Skeletal muscle tissue (tissue), 4 donors: Measurements from ENCODE around the gene HEPHL1. TPM values are rescaled to one million over a fixed set of nuclear protein-coding genes. Genes with fewer than 3 reads are reported as not detected.

ENCODE experiments used
- H3K27ac ChIP-seq: one replicate; pipeline ENCODE4 v1.7.0; 2013; ENCODE audit warnings: mild to moderate bottlenecking, low read depth, low read length, inconsistent platforms
- H3K27me3 ChIP-seq, 3 donors: one replicate each; pipeline ENCODE4 v1.7.0; 2013; ENCODE audit warnings: low read length in 3 of 3; ENCODE audit not compliant: control insufficient read depth in 3 of 3, insufficient read depth in 3 of 3
- H3K36me3 ChIP-seq, 3 donors: one replicate each; pipeline ENCODE4 v1.7.0; 2013; ENCODE audit warnings: low read length in 3 of 3; ENCODE audit not compliant: control insufficient read depth in 3 of 3, insufficient read depth in 3 of 3
- H3K4me1 ChIP-seq, 3 donors: one replicate each; pipeline ENCODE4 v1.7.0; 2013; ENCODE audit warnings: low read length in 3 of 3, mild to moderate bottlenecking in 3 of 3; ENCODE audit not compliant: control insufficient read depth in 3 of 3, insufficient read depth in 3 of 3
- H3K4me3 ChIP-seq, 3 donors: one replicate each; pipeline ENCODE4 v1.7.0; 2013; ENCODE audit warnings: low read length in 3 of 3
- H3K9ac ChIP-seq, 3 donors: one replicate each; pipeline ENCODE4 v1.7.0; 2013; ENCODE audit warnings: low read length in 3 of 3, mild to moderate bottlenecking in 3 of 3, moderate library complexity in 2 of 3, low read depth in 1 of 3
- H3K9me3 ChIP-seq, 3 donors: one replicate each; pipeline ENCODE4 v1.7.0; 2013; ENCODE audit warnings: low read length in 3 of 3; ENCODE audit not compliant: control insufficient read depth in 3 of 3
- total RNA-seq: library from RNA; depleted of rRNA; stranded (reverse); fragments of >200 nt; gene quantifications from one replicate; pipeline ENCODE4 v1.2.3, GENCODE V29; 2014
- donor health status: Osteomylitis.

The HEPHL1 gene
- total RNA-seq, 1 donor from 2014 or later, result under 0.01 TPM

GRCh38 chr11:94142308-94143281 lies 121.4 kb downstream of the HEPHL1 start:
- Histone ChIP-seq H3K4me1 (peaks cover 5 to 28% (median 13%) of the 10 kb centered on the region in 3 donors), H3K36me3 (no peaks in the 10 kb centered on the region), H3K4me3 (no peak overlapping the region), H3K27me3 (no peaks in the 10 kb centered on the region), H3K27ac (peak overlapping the region; percentile 14), H3K9me3 (no peaks in the 10 kb centered on the region), H3K9ac (no peak overlapping the region)

GRCh38 chr11:94144216-94144615 lies 123.1 kb downstream of the HEPHL1 start:
- Histone ChIP-seq H3K36me3 (no peaks in the 10 kb centered on the region), H3K4me1 (peaks cover 6 to 34% (median 13%) of the 10 kb centered on the region in 3 donors), H3K4me3 (no peak overlapping the region), H3K9me3 (no peaks in the 10 kb centered on the region), H3K27ac (no peak overlapping the region), H3K27me3 (no peaks in the 10 kb centered on the region), H3K9ac (no peak overlapping the region)

DNA sequence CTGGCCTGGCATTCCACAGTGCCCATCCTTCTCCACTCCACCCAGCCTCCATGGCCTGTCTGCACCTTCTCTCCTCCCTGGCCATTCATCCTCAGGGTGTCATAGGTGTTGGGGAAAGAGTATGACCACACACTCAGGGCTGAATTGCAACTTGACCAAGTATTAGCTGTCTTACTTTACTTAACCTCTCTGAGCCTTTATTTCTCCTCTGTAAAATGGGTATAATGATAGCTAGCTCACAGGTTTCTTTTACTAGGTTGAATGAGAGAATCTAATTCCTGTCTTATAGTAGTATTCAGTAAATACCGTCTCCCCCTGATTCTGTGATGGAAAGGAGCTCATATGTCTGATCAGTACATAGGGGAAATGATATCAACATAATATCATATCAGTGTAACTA lies 123.5 kb downstream of the HEPHL1 start:
- Histone ChIP-seq H3K4me1 (peaks cover 8 to 36% (median 13%) of the 10 kb centered on the region in 3 donors), H3K36me3 (no peaks in the 10 kb centered on the region), H3K9me3 (no peaks in the 10 kb centered on the region), H3K27ac (no peak overlapping the region), H3K4me3 (no peak overlapping the region), H3K27me3 (no peaks in the 10 kb centered on the region), H3K9ac (no peak overlapping the region)

DNA sequence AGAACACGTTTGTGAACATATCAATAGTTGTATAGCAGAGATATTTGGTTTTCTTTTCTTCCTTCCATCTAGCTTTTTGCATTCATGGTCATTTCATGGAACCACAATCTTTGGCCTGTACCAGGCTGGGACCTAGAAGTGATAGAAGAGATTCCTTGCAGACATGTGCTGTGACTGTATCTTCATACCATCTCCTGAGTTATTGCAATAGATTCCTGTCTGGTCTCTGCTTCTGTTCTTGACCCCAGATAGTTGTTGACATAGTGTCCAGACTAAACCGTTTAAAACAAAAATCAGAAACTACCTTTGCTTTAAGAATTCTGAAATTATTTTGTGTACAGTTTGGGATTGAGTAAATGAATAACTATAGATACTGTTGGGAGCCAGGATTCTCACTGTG lies 124.3 kb downstream of the HEPHL1 start:
- no peak overlapping the region for H3K27ac ChIP-seq
- H3K9ac ChIP-seq, result no peak overlapping the region
- no peaks in the 10 kb centered on the region for H3K36me3 ChIP-seq
- no peak overlapping the region for H3K4me3 ChIP-seq
- H3K27me3 ChIP-seq, result no peaks in the 10 kb centered on the region
- peaks cover 12 to 43% (median 15%) of the 10 kb centered on the region in 3 donors for H3K4me1 ChIP-seq
- no peaks in the 10 kb centered on the region for H3K9me3 ChIP-seq

DNA sequence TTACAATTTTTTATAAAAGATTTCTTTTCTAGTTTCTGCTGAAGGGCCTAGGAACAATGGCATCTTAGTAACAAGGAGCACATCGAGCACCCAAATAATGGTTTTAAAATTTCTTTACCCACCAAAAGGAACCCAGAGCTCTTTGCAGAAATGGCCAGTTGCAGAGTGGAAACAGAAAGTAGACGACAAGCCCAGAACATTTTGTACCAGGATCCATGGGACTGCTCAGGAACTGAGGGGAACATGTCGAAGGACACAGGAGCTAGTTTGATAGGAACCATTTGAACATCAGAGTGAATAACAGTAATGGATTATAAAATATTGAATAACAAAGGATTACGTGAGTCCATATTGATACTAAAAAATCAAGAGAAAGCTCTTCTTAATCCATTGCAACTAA lies 124.8 kb downstream of the HEPHL1 start:
- no peak overlapping the region for H3K9ac ChIP-seq
- H3K27me3 ChIP-seq, result no peaks in the 10 kb centered on the region
- no peaks in the 10 kb centered on the region for H3K9me3 ChIP-seq
- no peak overlapping the region for H3K4me3 ChIP-seq
- H3K36me3 ChIP-seq, result no peaks in the 10 kb centered on the region
- H3K27ac ChIP-seq, result no peak overlapping the region
- H3K4me1 ChIP-seq, result peaks cover 17 to 48% (median 19%) of the 10 kb centered on the region in 3 donors

- no peaks in the 10 kb centered on the region for H3K27me3 ChIP-seq
- peaks cover 25 to 53% (median 32%) of the 10 kb centered on the region in 3 donors for H3K4me1 ChIP-seq
- no peaks in the 10 kb centered on the region for H3K9me3 ChIP-seq
Measured at GRCh38 chr11:94147433-94147845, 126.3 kb downstream of the HEPHL1 start.

GRCh38 chr11:94148189-94148588 lies 127.0 kb downstream of the HEPHL1 start:
- Histone ChIP-seq H3K9ac (no peak overlapping the region), H3K9me3 (no peaks in the 10 kb centered on the region), H3K27ac (no peak overlapping the region), H3K4me1 (peaks cover 28 to 57% (median 35%) of the 10 kb centered on the region in 3 donors), H3K36me3 (no peaks in the 10 kb centered on the region), H3K4me3 (no peak overlapping the region), H3K27me3 (no peaks in the 10 kb centered on the region)

More at GRCh38 chr11:94147433-94147845, 126.3 kb downstream of the HEPHL1 start:
- Histone ChIP-seq H3K4me3 (no peak overlapping the region), H3K27ac (no peak overlapping the region), H3K9ac (no peak overlapping the region), H3K36me3 (no peaks in the 10 kb centered on the region)

DNA sequence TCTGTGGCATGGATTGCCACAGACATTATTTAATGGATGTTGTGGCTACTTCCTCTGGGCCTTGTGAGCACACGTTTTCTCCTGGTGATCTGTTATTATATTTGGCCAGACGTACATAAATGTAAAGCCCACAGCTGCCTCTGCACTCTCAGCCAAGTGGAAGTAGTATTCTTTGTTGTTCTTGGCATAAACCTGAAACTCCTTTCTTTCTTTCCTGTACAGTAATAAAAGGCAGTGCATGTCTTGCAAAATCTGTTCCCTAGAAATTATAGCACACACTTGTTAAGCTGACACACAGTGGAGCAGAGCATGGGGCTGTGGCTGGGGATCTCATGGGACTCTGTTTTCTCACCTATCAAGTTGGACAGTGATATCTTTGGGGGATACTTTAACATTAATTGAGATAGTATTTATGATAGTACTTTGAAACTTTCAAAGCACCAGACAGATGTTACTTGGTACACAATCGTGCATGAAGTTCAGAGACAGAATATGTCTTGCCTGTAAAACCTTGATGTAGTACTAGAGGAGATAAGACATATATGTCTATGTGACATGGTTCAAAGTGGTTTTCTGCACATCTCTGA lies 128.4 kb downstream of the HEPHL1 start:
- Histone ChIP-seq H3K36me3 (peaks cover 0 to 4% (median 0%) of the 10 kb centered on the region in 3 donors), H3K27ac (no peak overlapping the region), H3K9ac (no peak overlapping the region), H3K4me3 (no peak overlapping the region), H3K27me3 (no peaks in the 10 kb centered on the region), H3K4me1 (peaks cover 25 to 59% (median 35%) of the 10 kb centered on the region in 3 donors), H3K9me3 (no peaks in the 10 kb centered on the region)

- Histone ChIP-seq H3K4me3 (no peak overlapping the region), H3K4me1 (peaks cover 25 to 58% (median 35%) of the 10 kb centered on the region in 3 donors), H3K9me3 (no peaks in the 10 kb centered on the region), H3K27ac (peak overlapping the region; percentile 86), H3K27me3 (no peaks in the 10 kb centered on the region), H3K9ac (no peak overlapping the region), H3K36me3 (peaks cover 0 to 4% (median 0%) of the 10 kb centered on the region in 3 donors)
Measured at GRCh38 chr11:94150056-94150455, 128.9 kb downstream of the HEPHL1 start.
